HG03097 (cell line): ENCODE results near the gene ZNF200.

Experiments
- ATAC-seq: cut with Tn5 transposase; IDR thresholded peaks from one replicate; pipeline ENCODE4 v1.9.1; 2021; ENCODE audit not compliant: unreplicated experiment, low FRiP score

Gene ZNF200

DNA sequence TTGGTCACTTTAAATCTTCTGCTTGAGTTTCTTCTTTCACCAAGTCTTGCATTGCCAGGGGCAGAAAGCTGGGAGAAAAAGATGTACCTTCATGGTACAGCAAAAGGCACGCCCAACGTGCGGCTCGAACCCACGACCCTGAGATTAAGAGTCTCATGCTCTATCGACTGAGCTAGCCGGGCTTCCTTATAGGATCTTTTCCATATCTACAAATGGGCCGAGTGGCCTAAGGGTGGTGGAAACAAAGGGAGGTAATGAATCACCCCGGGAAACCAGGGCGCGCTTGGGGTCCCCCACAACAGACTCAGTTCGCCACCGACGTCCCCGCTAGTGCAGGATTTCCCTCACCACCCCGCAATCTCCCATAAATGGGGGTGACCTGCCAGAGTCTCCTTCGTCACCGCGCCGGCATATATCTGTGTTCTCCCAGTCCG lies 54.5 kb downstream of the ZNF200 start:
- no peak for ATAC-seq

DNA sequence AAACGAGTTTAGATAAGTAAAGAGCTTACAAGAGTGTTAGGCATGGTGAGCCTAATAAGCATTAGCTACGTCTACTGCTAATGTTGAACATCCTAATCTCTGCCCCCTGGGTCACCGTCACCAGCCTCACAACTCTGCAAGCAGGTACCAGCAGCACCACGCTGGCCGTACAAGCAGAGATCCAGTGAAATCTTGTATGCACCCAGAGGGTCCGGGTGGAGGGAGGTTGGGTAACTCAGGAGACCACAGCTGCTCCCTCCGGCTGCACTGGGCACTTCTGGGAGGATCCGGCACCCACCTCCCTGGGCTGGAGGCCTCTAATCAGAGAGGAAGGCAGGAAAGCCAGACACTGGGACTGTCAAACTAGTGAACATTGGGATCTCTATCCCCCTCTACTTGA lies 55.3 kb downstream of the ZNF200 start:
- no peak for ATAC-seq

DNA sequence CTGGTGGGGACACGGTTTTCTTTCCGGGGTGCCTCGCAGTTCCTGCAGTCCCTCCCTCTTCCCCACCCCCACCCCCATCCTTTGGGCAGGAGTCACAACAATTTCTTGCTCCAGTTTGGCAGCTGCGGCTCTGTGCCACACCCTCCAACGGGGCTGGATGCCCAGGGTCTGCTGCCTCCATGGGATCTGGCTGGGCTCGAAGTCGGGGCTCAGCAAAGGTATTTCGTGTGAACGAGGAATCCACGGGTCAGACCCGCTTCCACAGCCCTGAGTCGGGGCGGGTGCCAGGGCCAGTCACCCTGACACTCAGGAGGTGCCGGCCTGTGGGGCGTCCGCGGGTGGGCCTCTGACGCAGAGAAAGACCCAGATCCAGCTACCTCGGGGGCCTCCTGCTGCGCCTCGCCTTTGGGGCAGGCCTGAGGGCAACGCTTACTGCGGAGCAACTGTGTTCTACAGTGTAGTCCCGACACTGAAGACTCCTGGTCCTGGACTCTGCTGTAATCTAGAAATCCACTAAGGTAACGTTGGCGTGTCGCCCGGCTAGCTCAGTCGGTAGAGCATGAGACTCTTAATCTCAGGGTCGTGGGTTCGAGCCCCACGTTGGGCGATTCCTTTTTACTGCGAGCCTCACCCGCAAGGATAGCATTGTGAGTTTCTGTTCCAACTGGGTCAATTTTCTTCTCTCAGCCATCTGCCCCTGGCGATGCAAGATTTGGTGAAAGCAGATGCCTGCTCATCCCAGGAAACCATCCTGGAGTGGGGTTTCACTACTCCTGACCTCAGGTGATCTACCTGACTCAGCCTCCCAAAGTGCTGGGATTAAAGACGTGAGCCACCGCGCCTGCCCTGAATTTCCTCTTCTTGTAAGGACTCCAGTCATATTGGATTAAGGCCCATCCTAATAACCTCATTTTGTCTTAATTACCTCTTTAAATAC lies 59.5 kb downstream of the ZNF200 start:
- no peak for ATAC-seq

DNA sequence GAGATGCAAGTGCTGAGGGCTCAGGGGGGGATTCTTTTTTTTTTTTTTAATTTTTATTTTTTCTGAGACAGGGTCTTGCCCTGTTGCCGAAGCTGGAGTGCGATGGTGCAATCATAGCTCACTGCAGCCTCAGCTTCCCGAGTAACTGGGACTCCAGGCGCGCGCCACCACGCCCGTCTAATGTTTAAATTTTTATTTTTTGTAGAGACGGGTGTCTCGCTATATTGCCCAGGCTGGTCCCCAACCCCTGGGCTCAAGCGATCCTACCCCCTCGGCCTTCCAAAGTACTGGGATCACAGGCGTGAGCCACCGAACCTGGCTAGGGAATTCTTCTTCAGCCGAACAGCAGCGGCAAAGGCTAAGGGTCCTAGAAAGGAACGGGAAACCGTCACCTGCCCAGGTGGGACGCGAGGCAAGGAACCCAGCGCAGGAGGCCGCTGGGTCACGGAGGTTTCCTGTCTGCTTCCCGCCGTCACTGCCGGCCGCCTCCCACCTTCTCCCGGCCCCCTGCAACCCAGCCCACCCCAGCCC lies 60.3 kb downstream of the ZNF200 start:
- no peak for ATAC-seq

DNA sequence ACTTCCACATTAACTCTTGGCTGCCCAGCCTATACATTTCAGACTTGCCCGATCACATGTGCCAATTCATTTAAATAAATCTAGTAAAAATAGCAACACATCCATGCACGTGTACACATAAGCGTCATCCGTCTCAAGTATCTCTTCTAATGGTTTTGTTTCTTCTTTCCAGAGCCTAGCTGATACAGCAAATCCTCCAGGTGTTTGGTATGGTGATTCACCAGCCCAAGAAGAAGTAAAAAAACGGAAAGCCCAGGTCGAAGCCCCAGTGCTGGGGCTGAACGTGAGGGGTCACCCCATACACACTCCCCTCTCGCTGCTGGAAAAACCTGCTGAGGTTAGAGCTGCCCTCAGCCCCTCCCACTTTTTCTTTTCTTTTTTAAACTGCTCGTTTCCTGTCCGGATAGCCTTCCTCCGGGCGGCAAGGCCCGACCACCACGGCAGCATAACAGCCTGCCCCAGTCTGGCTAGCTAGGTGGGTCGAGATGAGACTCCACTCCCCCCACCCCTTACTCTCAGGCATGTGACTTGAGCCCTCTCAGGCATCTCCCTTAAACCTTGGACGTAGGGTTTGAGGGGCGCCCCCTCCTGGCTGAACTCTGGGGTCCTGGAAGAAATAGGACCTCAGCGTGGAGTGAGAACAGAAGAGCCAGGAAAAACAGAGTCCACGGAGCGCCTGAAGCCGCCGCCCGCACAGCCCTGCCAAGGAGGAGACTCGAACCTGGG lies 60.9 kb downstream of the ZNF200 start:
- ATAC-seq = no peak
